ENCODE data around the gene RPL39. TPM values are rescaled to one million over a fixed set of nuclear protein-coding genes. Genes with fewer than 3 reads are reported as not detected.

RPL39 gene
- total and polyA plus RNA-seq, 7 donors = 1,072 to 6,099 (median 1,581) TPM

DNA sequence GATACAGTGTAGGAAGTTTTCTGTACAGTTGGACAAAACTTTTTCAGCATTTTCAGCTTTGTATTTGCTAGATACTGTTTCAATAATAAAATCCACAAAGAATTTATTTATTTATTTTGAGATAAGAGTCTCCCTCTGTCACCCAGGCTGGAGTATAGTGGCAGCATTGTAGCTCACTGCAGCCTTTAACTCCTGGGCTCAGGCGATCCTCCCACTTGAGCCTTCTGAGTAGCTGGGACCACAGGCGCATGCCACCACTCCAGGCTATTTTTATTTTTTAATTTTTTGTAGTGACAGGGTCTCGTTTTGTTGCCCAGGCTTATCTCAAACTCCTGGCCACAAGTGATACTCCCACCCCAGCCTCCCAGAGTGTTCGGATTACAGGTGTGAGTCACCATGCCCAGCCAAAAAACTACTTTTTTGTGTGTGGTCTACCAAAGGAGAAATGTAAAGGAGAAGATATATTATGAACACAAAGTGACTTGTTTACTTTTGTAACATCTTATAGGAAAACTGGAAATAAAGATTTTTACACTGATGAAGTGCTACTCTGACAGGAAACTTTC is 46.1 kb downstream of the RPL39 start:
- WGBS, 3 donors = 76 to 81% (median 80%) methylated on average over 4 of the region's 4 CpGs
- H3K9me3 ChIP-seq = no peaks in the 10 kb centered on the region
- H3K36me3 ChIP-seq (ENCODE audit: insufficient read depth in 1 of 2, low read depth in 1 of 2) = no peaks in the 10 kb centered on the region
- TF ChIP-seq, protein P1, sequence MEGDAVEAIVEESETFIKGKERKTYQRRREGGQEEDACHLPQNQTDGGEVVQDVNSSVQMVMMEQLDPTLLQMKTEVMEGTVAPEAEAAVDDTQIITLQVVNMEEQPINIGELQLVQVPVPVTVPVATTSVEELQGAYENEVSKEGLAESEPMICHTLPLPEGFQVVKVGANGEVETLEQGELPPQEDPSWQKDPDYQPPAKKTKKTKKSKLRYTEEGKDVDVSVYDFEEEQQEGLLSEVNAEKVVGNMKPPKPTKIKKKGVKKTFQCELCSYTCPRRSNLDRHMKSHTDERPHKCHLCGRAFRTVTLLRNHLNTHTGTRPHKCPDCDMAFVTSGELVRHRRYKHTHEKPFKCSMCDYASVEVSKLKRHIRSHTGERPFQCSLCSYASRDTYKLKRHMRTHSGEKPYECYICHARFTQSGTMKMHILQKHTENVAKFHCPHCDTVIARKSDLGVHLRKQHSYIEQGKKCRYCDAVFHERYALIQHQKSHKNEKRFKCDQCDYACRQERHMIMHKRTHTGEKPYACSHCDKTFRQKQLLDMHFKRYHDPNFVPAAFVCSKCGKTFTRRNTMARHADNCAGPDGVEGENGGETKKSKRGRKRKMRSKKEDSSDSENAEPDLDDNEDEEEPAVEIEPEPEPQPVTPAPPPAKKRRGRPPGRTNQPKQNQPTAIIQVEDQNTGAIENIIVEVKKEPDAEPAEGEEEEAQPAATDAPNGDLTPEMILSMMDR (IDR thresholded peaks at IDR 0.05) = no peak
- H3K4me1 ChIP-seq = no peaks in the 10 kb centered on the region
- H3K27ac ChIP-seq = no peak overlapping the region
- H3K27me3 ChIP-seq (ENCODE audit: insufficient read depth in 3 of 3, low read length in 2 of 3) = no peaks in the 10 kb centered on the region
- no peak for DNase-seq
- intact Hi-C loops (cut with DNase I) = no loop called here
- no peak overlapping the region for H3K4me3 ChIP-seq
- ATAC-seq = no peak

DNA sequence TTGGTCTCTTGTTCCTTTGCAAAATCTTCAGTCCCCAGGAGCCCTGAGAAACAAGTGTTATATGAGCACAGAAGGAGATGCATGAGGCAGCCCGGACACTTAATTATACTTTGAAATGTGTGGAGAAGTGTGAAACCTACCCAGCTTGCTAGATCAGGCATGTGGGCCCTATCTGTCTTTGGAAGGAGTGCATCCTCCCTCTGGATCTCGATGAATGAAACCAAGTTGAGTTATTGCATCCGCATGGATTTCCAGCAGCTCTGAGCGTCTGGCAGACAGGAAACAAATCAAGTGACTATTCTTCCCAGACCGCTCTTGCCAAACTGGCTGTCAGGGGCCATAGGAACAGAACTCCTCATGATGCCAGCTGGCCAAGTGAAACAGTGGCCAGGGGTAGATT is 52.7 kb downstream of the RPL39 start:
- no peaks in the 10 kb centered on the region for H3K9me3 ChIP-seq
- intact Hi-C loops (cut with DNase I) = no loop called here
- TF ChIP-seq, protein P1 (IDR thresholded peaks at IDR 0.05) = no peak
- ATAC-seq (no peak), DNase-seq (no peak)
- WGBS, 3 donors = 26 to 52% (median 26%) methylated on average over 5 of the region's 5 CpGs
- no peaks in the 10 kb centered on the region for H3K4me1 ChIP-seq
- H3K36me3 ChIP-seq (ENCODE audit: insufficient read depth in 1 of 2, low read depth in 1 of 2) = no peaks in the 10 kb centered on the region
- no peak overlapping the region for H3K4me3 ChIP-seq
- no peaks in the 10 kb centered on the region for H3K27me3 ChIP-seq (ENCODE audit: insufficient read depth in 3 of 3, low read length in 2 of 3)
- H3K27ac ChIP-seq = no peak overlapping the region

Other genes starting within 250 kb of the RPL39 start
- 10 to 100 TPM in 2 of 4 donors, 1 to 10 TPM in 2; 8.1 to 15.4 (median 11.3) TPM for gene STEEP1, start 226.2 kb downstream of the RPL39 start, total RNA-seq
- gene STEEP1, start 226.2 kb downstream of the RPL39 start, polyA plus RNA-seq = 10 to 100 TPM in 2 of 3 donors, 1 to 10 TPM in 1; 8.0 to 14.7 (median 13.4) TPM
- gene UBE2A, start 217.1 kb downstream of the RPL39 start, total RNA-seq = 10 to 100 TPM; 52.0 to 62.1 (median 55.2) TPM
- 100 to 1,000 TPM in 1 of 3 donors, 10 to 100 TPM in 2; 62.2 to 101 (median 64.6) TPM for gene UBE2A, start 217.1 kb downstream of the RPL39 start, polyA plus RNA-seq
- 1 to 10 TPM; 6.0 to 8.1 (median 7.6) TPM for gene NKRF, start 185.2 kb downstream of the RPL39 start, total RNA-seq
- 1 to 10 TPM; 3.6 to 5.5 (median 4.1) TPM for gene NKRF, start 185.2 kb downstream of the RPL39 start, polyA plus RNA-seq
- gene SEPTIN6, start 98.5 kb downstream of the RPL39 start, total RNA-seq = 1 to 10 TPM; 2.2 to 3.8 (median 3.0) TPM
- gene SEPTIN6, start 98.5 kb downstream of the RPL39 start, polyA plus RNA-seq = 1 to 10 TPM; 2.3 to 3.1 (median 2.8) TPM
- gene SOWAHD, start 33.0 kb downstream of the RPL39 start, total RNA-seq = not detected
- under 1 TPM in 2 of 3 donors, not detected in 1; 0.03 TPM for gene SOWAHD, start 33.0 kb downstream of the RPL39 start, polyA plus RNA-seq
- 10 to 100 TPM in 1 of 4 donors, 1 to 10 TPM in 3; 4.2 to 10.5 (median 5.3) TPM for gene UPF3B, start 61.3 kb upstream of the RPL39 start, total RNA-seq
- gene UPF3B, start 61.3 kb upstream of the RPL39 start, polyA plus RNA-seq = 10 to 100 TPM; 10.3 to 25.4 (median 14.9) TPM
- 1 to 10 TPM; 5.5 to 9.7 (median 8.1) TPM for gene RNF113A, start 80.1 kb upstream of the RPL39 start, total RNA-seq
- gene RNF113A, start 80.1 kb upstream of the RPL39 start, polyA plus RNA-seq = 10 to 100 TPM; 11.7 to 15.7 (median 14.8) TPM
- gene NDUFA1, start 80.2 kb upstream of the RPL39 start, total RNA-seq = 100 to 1,000 TPM; 194 to 237 (median 217) TPM
- 100 to 1,000 TPM; 235 to 327 (median 282) TPM for gene NDUFA1, start 80.2 kb upstream of the RPL39 start, polyA plus RNA-seq
- gene AKAP14, start 104.3 kb upstream of the RPL39 start, total RNA-seq = not detected
- gene AKAP14, start 104.3 kb upstream of the RPL39 start, polyA plus RNA-seq = under 1 TPM in 1 of 3 donors, not detected in 2; 0.19 TPM
- gene NKAP, start 152.1 kb upstream of the RPL39 start, total RNA-seq = 1 to 10 TPM; 6.2 to 7.4 (median 7.2) TPM
- gene NKAP, start 152.1 kb upstream of the RPL39 start, polyA plus RNA-seq = 1 to 10 TPM; 3.4 to 7.5 (median 5.1) TPM

All from psoas muscle (tissue), 8 donors.